Measurements from ENCODE around the gene CLDN11.

CLDN11 gene

DNA sequence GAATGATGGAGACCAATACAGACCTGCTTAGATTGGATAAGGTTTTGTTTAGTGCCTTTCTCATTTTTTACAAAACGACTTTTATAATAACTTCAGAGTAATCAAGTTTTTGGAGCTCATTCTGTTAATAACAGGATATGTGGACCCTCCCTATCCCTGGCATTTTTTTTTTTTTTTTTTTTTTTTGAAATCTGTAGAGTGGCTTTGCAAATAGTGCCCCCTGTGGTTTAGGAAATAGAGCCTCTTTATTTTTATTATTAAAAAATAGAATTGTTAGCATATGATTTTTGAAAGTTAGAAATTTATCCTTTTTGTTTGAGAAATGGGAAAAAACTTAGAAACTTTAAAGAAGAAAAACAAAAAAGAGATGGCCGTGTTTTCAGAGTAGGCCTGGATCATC, 49.7 kb upstream of the CLDN11 start:
- ChIA-PET POLR2A (no interaction called here), CTCF (interaction anchor here (0.5 to 0.8 kb wide), 3 partner anchors 40 to 165 kb away, joined by 4 to 5 read pairs (median 4); no protein-coding TSS in a partner anchor)
- Histone ChIP-seq H3K4me1 (ENCODE audit: control insufficient read depth, insufficient read depth, low read length) (no peaks in the 10 kb centered on the region), H3K4me3 (ENCODE audit: low read depth, low read length) (no peak overlapping the region), H3K9me3 (ENCODE audit: control insufficient read depth, insufficient read depth, low read depth, low read length) (no peaks in the 10 kb centered on the region), H3K27ac (ENCODE audit: extremely low read depth, low read depth, low read length) (no peak overlapping the region), H3K36me3 (ENCODE audit: control insufficient read depth in 2 of 2, insufficient read depth in 1 of 2, low read length in 2 of 2) (peaks cover 0 to 39% of the 10 kb centered on the region in 2 experiments; a peak in 2 of 3 replicates)
- TF ChIP-seq ZNF555 (tag by site-specific recombination; conservative IDR thresholded peaks at IDR 0.05) (no peak), ZFP69B (tag by site-specific recombination; IDR thresholded peaks at IDR 0.05) (no peak), ZNF341 (tag by site-specific recombination; IDR thresholded peaks at IDR 0.05; ENCODE audit: low read depth) (no peak), GLIS1 (tag by site-specific recombination; IDR thresholded peaks at IDR 0.05) (no peak), ZNF624 (tag by site-specific recombination; IDR thresholded peaks at IDR 0.05) (no peak), ZNF112 (tag by site-specific recombination; IDR thresholded peaks at IDR 0.05) (no peak), ZNF202 (tag by site-specific recombination; IDR thresholded peaks at IDR 0.05; ENCODE audit: borderline replicate concordance) (no peak), ZBTB21 (tag by site-specific recombination; IDR thresholded peaks at IDR 0.05) (no peak)
- TF ChIP-seq, protein P1, sequence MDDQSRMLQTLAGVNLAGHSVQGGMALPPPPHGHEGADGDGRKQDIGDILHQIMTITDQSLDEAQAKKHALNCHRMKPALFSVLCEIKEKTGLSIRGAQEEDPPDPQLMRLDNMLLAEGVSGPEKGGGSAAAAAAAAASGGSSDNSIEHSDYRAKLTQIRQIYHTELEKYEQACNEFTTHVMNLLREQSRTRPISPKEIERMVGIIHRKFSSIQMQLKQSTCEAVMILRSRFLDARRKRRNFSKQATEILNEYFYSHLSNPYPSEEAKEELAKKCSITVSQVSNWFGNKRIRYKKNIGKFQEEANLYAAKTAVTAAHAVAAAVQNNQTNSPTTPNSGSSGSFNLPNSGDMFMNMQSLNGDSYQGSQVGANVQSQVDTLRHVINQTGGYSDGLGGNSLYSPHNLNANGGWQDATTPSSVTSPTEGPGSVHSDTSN (CRISPR knock-in tag; IDR thresholded peaks at IDR 0.05): no peak
- TF ChIP-seq, protein P2, sequence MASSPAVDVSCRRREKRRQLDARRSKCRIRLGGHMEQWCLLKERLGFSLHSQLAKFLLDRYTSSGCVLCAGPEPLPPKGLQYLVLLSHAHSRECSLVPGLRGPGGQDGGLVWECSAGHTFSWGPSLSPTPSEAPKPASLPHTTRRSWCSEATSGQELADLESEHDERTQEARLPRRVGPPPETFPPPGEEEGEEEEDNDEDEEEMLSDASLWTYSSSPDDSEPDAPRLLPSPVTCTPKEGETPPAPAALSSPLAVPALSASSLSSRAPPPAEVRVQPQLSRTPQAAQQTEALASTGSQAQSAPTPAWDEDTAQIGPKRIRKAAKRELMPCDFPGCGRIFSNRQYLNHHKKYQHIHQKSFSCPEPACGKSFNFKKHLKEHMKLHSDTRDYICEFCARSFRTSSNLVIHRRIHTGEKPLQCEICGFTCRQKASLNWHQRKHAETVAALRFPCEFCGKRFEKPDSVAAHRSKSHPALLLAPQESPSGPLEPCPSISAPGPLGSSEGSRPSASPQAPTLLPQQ (tag by site-specific recombination; IDR thresholded peaks at IDR 0.05): no peak

DNA sequence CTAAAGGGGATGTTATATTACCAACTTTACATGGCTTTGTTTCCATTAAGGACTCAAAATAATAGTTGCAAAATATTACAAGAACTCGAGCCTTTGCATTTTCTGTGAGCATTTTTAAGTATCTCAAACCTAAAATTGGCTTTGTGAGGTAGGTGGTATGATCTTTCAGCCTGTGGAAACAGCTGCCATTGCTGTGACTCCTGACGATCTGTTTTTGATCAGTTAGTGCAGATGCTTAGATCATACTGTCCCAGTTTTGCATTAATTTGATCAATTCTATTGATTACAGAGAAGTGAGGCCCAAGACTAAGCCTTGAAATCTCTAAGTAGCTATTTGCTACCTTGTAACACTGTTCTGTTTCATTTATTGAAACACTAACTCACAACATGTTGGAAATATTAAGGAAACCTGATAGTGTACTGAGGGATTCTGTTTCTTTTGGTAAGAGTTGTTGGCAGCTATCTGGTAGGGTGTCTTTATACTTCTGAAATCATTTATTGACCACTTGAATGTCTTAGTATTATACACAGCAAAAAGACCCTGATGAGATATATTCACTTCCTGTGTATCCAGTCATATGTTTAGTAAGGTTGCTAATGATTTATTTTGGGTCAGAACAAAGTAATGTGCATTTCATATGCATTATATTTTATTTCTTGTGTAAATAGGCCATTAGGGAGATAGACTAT, 46.3 kb upstream of the CLDN11 start:
- Histone ChIP-seq H3K36me3 (ENCODE audit: control insufficient read depth in 2 of 2, insufficient read depth in 1 of 2, low read length in 2 of 2) (peaks cover 0 to 29% of the 10 kb centered on the region in 2 experiments; a peak in 2 of 3 replicates), H3K9me3 (ENCODE audit: control insufficient read depth, insufficient read depth, low read depth, low read length) (no peaks in the 10 kb centered on the region), H3K4me3 (ENCODE audit: low read depth, low read length) (no peak overlapping the region), H3K4me1 (ENCODE audit: control insufficient read depth, insufficient read depth, low read length) (no peaks in the 10 kb centered on the region), H3K27ac (ENCODE audit: extremely low read depth, low read depth, low read length) (no peak overlapping the region)
- ChIA-PET POLR2A (interaction anchor here (0.6 to 0.7 kb wide), 2 partner anchors 15 to 132 kb away, joined by 3 read pairs; partner anchors contain the start of gene SKIL), CTCF (no interaction called here)
- no peak for TF ChIP-seq REPIN1 (tag by site-specific recombination; IDR thresholded peaks at IDR 0.05; ENCODE audit: low read depth)
- no peak for TF ChIP-seq ZNF426 (tag by site-specific recombination; IDR thresholded peaks at IDR 0.05)
- no peak for TF ChIP-seq BCL11A (tag by site-specific recombination; IDR thresholded peaks at IDR 0.05; ENCODE audit: low read depth)
- TF ChIP-seq, protein P3, sequence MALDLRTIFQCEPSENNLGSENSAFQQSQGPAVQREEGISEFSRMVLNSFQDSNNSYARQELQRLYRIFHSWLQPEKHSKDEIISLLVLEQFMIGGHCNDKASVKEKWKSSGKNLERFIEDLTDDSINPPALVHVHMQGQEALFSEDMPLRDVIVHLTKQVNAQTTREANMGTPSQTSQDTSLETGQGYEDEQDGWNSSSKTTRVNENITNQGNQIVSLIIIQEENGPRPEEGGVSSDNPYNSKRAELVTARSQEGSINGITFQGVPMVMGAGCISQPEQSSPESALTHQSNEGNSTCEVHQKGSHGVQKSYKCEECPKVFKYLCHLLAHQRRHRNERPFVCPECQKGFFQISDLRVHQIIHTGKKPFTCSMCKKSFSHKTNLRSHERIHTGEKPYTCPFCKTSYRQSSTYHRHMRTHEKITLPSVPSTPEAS (tag by site-specific recombination; IDR thresholded peaks at IDR 0.05): no peak
- TF ChIP-seq ZNF266 (tag by site-specific recombination; IDR thresholded peaks at IDR 0.05; ENCODE audit: low read depth): no peak
- no peak for TF ChIP-seq ZNF529 (tag by site-specific recombination; IDR thresholded peaks at IDR 0.05; ENCODE audit: insufficient replicate concordance)
- no peak for TF ChIP-seq ZSCAN18 (tag by site-specific recombination; IDR thresholded peaks at IDR 0.05)
- TF ChIP-seq, protein P4, sequence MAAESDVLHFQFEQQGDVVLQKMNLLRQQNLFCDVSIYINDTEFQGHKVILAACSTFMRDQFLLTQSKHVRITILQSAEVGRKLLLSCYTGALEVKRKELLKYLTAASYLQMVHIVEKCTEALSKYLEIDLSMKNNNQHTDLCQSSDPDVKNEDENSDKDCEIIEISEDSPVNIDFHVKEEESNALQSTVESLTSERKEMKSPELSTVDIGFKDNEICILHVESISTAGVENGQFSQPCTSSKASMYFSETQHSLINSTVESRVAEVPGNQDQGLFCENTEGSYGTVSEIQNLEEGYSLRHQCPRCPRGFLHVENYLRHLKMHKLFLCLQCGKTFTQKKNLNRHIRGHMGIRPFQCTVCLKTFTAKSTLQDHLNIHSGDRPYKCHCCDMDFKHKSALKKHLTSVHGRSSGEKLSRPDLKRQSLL (tag by site-specific recombination; IDR thresholded peaks at IDR 0.05): no peak
- no peak for TF ChIP-seq ZNF76 (tag by site-specific recombination; IDR thresholded peaks at IDR 0.05; ENCODE audit: borderline replicate concordance, low read depth)
- no peak for TF ChIP-seq KLF16 (tag by site-specific recombination; IDR thresholded peaks at IDR 0.05)
- TF ChIP-seq ZNF416 (tag by site-specific recombination; IDR thresholded peaks at IDR 0.05): no peak
- TF ChIP-seq ZFP37 (tag by site-specific recombination; IDR thresholded peaks at IDR 0.05): no peak
- TF ChIP-seq ZNF830 (tag by site-specific recombination; IDR thresholded peaks at IDR 0.05; ENCODE audit: low read depth): no peak

All from HEK293 (cell line).